Measurements from ENCODE around the gene NINJ2.

GRCh38 chr12:664075-664778 lies 982 bp upstream of the NINJ2 start:
- TF ChIP-seq GATA2 (IDR thresholded peaks at IDR 0.05; ENCODE audit: low read depth, low read length) (no peak), GATA3 (IDR thresholded peaks at IDR 0.05; ENCODE audit: low read depth, low read length) (no peak)

Data from SH-SY5Y (cell line).